H1 (cell line): ENCODE results near the gene DOCK3.
"Not testable (repeated sequence)": the region's sequence is repeated elsewhere in the genome, so short reads cannot be mapped to it uniquely, and the experiment has no call there.

Source experiments
- BCL11A ChIP-seq, 2 experiments: IDR thresholded peaks; one replicate each; pipeline ENCODE4 v1.6.1; 2011; ENCODE audit warnings: low read depth in 2 of 2, low read length in 2 of 2, mild to moderate bottlenecking in 2 of 2
- CBX5 ChIP-seq: fragments of 300-800, 300-1000 bp; sonication (generic); IDR thresholded peaks from 2 replicates; pipeline ENCODE4 v1.7.1; 2016; ENCODE audit warnings: antibody characterized with exemption, low read length, low read depth
- EP300 ChIP-seq, 2 experiments: IDR thresholded peaks; 1 replicate in 1 of 2; 2 replicates in 1 of 2; pipeline ENCODE4 v1.6.1; 2011 to 2012; ENCODE audit warnings: low read depth in 2 of 2, low read length in 2 of 2, mild to moderate bottlenecking in 2 of 2, borderline replicate concordance in 1 of 2, inconsistent platforms in 1 of 2, moderate library complexity in 1 of 2
- GABPA ChIP-seq: IDR thresholded peaks from 2 replicates; pipeline ENCODE4 v1.6.1; 2011; ENCODE audit warnings: mild to moderate bottlenecking, low read length, moderate library complexity, borderline replicate concordance; ENCODE audit not compliant: insufficient read depth
- HDAC2 ChIP-seq, 2 experiments: fragments of 300-600 bp in 1 of 2; sonication (generic) in 1 of 2; IDR thresholded peaks; 2 replicates each; pipeline ENCODE4 v1.6.1; 2011 to 2012; ENCODE audit warnings: low read depth in 2 of 2, low read length in 2 of 2, mild to moderate bottlenecking in 2 of 2, moderate library complexity in 2 of 2, borderline replicate concordance in 1 of 2, inconsistent platforms in 1 of 2
- JUN ChIP-seq: IDR thresholded peaks from 2 replicates; pipeline ENCODE4 v1.6.1; 2011; ENCODE audit warnings: low read depth, mild to moderate bottlenecking, improper control_type of control experiment, low read length
- POLR2AphosphoS5 ChIP-seq: IDR thresholded peaks from 2 replicates; pipeline ENCODE4 v1.6.1; 2011; ENCODE audit warnings: low read depth, low read length
- RBBP5 ChIP-seq: IDR thresholded peaks from 2 replicates; pipeline ENCODE4 v1.7.1; 2012; ENCODE audit warnings: low read depth, mild to moderate bottlenecking, inconsistent platforms, low read length, moderate library complexity, borderline replicate concordance
- RFX5 ChIP-seq: IDR thresholded peaks from 2 replicates; pipeline ENCODE4 v1.6.1; 2011; ENCODE audit warnings: low read depth, low read length, improper control_type of control experiment, borderline replicate concordance
- RNF2 ChIP-seq: fragments of 200-900, 300-1000 bp; sonication (generic); IDR thresholded peaks from 2 replicates; pipeline ENCODE4 v1.7.1; 2016; ENCODE audit warnings: borderline replicate concordance, low read depth, mild to moderate bottlenecking, antibody characterized with exemption, low read length; ENCODE audit not compliant: poor library complexity, severe bottlenecking; ENCODE audit errors: missing control alignments
- SAP30 ChIP-seq: fragments of 300-600 bp; sonication (generic); IDR thresholded peaks from 2 replicates; pipeline ENCODE4 v1.7.1; 2012; ENCODE audit warnings: low read length, moderate library complexity, mild to moderate bottlenecking, inconsistent platforms; ENCODE audit not compliant: insufficient read depth, insufficient replicate concordance
- TAF1 ChIP-seq: IDR thresholded peaks from 2 replicates; pipeline ENCODE4 v1.6.1; 2011; ENCODE audit warnings: mild to moderate bottlenecking, low read depth, low read length
- TBP ChIP-seq: IDR thresholded peaks from 2 replicates; pipeline ENCODE4 v1.6.1; 2011; ENCODE audit warnings: low read depth, low read length, improper control_type of control experiment
- TF ChIP-seq, protein P1 (sequence below), 3 experiments: IDR thresholded peaks; 1 replicate in 2 of 3; 2 replicates in 1 of 3; pipeline versions ENCODE4 v1.5.1 to v1.6.1; 2011; ENCODE audit warnings: low read length in 3 of 3, mild to moderate bottlenecking in 3 of 3, inconsistent platforms in 2 of 3, low read depth in 1 of 3, moderate library complexity in 1 of 3; ENCODE audit not compliant: insufficient read depth in 1 of 3; ENCODE audit errors: control extremely low read depth in 1 of 3

- TF ChIP-seq, protein P1, sequence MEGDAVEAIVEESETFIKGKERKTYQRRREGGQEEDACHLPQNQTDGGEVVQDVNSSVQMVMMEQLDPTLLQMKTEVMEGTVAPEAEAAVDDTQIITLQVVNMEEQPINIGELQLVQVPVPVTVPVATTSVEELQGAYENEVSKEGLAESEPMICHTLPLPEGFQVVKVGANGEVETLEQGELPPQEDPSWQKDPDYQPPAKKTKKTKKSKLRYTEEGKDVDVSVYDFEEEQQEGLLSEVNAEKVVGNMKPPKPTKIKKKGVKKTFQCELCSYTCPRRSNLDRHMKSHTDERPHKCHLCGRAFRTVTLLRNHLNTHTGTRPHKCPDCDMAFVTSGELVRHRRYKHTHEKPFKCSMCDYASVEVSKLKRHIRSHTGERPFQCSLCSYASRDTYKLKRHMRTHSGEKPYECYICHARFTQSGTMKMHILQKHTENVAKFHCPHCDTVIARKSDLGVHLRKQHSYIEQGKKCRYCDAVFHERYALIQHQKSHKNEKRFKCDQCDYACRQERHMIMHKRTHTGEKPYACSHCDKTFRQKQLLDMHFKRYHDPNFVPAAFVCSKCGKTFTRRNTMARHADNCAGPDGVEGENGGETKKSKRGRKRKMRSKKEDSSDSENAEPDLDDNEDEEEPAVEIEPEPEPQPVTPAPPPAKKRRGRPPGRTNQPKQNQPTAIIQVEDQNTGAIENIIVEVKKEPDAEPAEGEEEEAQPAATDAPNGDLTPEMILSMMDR (IDR thresholded peaks at IDR 0.05; ENCODE audit: control extremely low read depth in 1 of 3, insufficient read depth in 1 of 3, low read depth in 1 of 3, low read length in 3 of 3) = not testable (repeated sequence)
- TF ChIP-seq GABPA; RFX5; POLR2AphosphoS5; TAF1; SAP30; CBX5; EP300 (IDR thresholded peaks at IDR 0.05; ENCODE audit: borderline replicate concordance in 1 of 2, low read depth in 2 of 2, low read length in 2 of 2); BCL11A (IDR thresholded peaks at IDR 0.05; ENCODE audit: low read depth in 2 of 2, low read length in 2 of 2); RBBP5; JUN; RNF2; HDAC2 (IDR thresholded peaks at IDR 0.05; ENCODE audit: borderline replicate concordance in 1 of 2, low read depth in 2 of 2, low read length in 2 of 2); TBP: not testable (repeated sequence)
Observed at GRCh38 chr3:51307945-51308607, 633.3 kb downstream of the DOCK3 start.
